C4-2B (cell line): ENCODE results near the gene PI4K2B.

Experiments
- CTCF ChIP-seq: fragments of 450-650 bp; conservative IDR thresholded peaks from 2 replicates; pipeline ENCODE4 v1.5.1; 2017; ENCODE audit warnings: mild to moderate bottlenecking
- ZFX ChIP-seq: fragments of 450-650 bp; IDR thresholded peaks from 2 replicates; pipeline ENCODE4 v1.6.1; 2017

DNA sequence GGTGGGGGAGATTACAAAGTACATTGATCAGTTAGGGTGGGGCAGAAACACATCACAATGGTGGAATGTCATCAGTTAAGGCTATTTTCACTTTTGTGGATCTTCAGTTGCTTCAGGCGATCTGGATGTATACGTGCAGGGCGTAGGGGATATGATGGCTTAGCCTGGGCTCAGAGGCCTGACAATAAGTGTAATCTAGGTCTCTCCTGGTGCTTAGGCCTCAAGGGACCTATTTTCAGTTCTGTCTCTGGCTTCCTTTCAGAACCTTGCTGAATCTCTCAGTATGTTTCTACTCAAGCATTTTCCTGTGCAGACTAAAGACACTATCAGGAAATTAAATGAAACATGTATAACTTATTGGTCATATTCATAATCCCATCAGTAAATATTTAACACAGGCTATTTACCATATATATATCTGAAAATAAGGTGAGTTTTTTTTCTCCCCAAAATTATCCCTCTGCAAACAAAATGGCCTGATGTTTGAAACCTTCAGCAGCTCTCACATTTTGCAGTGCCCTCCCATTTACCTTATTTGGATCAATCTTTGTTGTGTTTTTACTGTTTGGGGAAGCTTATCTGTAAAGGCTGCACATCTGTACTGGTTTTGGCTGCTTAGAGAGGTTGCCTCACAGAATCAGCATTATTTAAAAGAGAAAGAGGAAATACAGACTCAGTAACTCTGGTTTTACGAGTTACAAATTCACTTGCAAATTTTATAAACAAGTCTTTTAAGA lies 76.4 kb downstream of the PI4K2B start:
- no peak for TF ChIP-seq CTCF
- TF ChIP-seq ZFX: no peak
